Hepatocyte (in vitro differentiated cells): Measurements from ENCODE around the gene ADCY4.

ENCODE experiments used
- CTCF ChIP-seq: fragments of 200-600 bp; sonication (generic); IDR thresholded peaks from 2 replicates; pipeline ENCODE4 v1.5.1; 2016; ENCODE audit warnings: antibody characterized with exemption, mild to moderate bottlenecking; ENCODE audit not compliant: poor library complexity
- EZH2 ChIP-seq: fragments of 200-600 bp; sonication (generic); IDR thresholded peaks from 2 replicates; pipeline ENCODE4 v1.6.1; 2016; ENCODE audit warnings: antibody characterized with exemption, mild to moderate bottlenecking, borderline replicate concordance
- EZH2phosphoT487 ChIP-seq: fragments of 200-600 bp; sonication (generic); IDR thresholded peaks from one replicate; pipeline ENCODE4 v1.6.1; 2018; ENCODE audit warnings: antibody characterized with exemption, mild to moderate bottlenecking, low read depth, moderate library complexity; ENCODE audit not compliant: unreplicated experiment, severe bottlenecking

- TF ChIP-seq CTCF (no peak), EZH2phosphoT487 (no peak), EZH2 (no peak)
Measured at GRCh38 chr14:24284501-24285035, 50.3 kb downstream of the ADCY4 start.
